Measurements from ENCODE around the gene LMAN2.

Gene LMAN2

DNA sequence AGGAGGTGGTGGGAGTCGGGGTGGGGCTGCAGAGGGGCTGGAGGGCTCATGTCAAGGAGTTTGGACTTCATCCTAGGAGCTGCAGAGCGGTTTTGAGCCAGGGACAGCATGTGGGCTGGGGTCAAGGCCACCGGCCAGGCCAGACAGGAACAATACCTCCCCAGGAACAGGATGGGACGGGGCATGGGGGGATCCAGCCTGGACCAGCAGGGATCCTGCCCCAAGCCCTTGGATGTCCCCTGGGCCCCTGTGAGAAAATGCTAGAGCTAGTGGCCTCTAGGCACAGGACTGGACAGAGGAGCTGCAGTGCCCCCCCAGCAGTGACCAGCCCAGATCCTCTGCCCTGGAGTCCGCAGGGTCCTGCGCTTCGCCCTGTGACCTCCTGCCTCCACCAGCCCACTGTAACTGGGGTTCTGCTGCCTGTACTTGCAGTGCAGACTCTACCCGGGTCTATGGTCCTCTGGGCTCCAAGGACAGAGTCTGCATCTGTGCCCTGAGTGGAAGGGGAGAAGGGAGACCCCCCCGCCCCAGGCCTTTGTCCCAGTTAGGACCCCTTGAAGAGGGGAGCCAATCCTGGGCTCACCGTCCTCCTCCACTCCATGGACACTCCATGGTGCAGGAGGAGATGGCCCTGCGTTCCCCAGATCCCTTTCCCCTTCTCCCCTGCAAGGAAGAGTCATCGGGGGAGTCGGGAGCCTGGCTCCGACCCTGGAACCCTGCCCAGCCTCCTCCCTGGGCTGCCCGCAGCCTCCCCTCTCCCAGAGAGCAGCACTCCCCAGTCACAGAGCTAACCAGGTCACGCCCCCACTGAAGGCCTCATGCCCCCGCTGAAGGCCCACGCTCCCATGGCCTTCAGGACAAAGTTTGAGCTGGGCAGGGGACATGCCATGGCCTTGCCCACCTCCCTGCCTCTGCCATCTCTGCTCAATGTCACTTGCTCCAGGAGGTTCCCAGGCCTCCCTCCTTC lies 36.8 kb downstream of the LMAN2 start:
- H4K20me1 ChIP-seq (ENCODE audit: insufficient read depth), result no peaks in the 10 kb centered on the region

DNA sequence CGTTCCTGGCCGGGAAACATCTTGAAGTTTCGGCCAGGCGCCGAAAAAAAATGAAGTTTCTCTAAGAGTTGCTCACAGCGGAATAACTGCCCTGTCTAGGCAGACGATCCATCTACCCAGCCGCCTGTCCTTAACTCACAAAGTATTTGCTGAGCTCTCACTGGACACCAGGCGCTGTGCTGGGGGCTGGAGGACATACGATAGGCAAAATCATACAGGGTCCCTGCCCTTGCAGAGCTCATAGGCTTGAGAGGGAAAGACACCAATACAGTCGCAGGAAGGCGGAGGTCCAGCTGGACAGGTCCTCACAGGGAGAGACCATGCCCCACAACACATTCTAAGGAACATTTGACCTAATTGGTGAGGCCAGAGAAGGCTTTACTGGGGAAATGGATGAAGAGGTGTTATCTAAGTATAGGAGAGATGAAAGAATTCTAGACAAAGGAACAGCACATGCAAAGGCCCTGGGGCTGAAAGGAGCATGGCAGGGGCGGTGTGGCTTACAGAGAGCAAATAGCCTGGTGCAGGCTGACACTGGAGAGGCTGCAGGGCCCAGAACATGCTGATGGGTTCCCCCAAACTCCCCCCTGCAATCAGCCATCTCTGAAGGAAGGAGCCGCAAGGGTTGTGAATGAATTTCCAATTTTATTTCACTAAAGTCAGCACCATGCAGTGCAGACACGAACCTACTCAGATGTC lies 37.8 kb downstream of the LMAN2 start:
- H3K27ac ChIP-seq, result no peak overlapping the region
- no peak overlapping the region for H2AFZ ChIP-seq (ENCODE audit: low read depth)
- no peaks in the 10 kb centered on the region for H3K27me3 ChIP-seq (ENCODE audit: insufficient read depth, low read depth)
- no peak overlapping the region for H3K4me3 ChIP-seq (IDR thresholded peaks at IDR 0.05; ENCODE audit: insufficient read depth, low read depth, low read length)
- H3K36me3 ChIP-seq (ENCODE audit: insufficient read depth), result no peaks in the 10 kb centered on the region
- no peaks in the 10 kb centered on the region for H4K20me1 ChIP-seq (ENCODE audit: insufficient read depth)
- H3K4me1 ChIP-seq (ENCODE audit: low read depth, poor library complexity, severe bottlenecking), result peaks cover 17% of the 10 kb centered on the region
- H3K4me2 ChIP-seq, result no peak overlapping the region
- H3K79me2 ChIP-seq (ENCODE audit: insufficient read depth, low read depth), result no peaks in the 10 kb centered on the region
- TF ChIP-seq, protein P1, sequence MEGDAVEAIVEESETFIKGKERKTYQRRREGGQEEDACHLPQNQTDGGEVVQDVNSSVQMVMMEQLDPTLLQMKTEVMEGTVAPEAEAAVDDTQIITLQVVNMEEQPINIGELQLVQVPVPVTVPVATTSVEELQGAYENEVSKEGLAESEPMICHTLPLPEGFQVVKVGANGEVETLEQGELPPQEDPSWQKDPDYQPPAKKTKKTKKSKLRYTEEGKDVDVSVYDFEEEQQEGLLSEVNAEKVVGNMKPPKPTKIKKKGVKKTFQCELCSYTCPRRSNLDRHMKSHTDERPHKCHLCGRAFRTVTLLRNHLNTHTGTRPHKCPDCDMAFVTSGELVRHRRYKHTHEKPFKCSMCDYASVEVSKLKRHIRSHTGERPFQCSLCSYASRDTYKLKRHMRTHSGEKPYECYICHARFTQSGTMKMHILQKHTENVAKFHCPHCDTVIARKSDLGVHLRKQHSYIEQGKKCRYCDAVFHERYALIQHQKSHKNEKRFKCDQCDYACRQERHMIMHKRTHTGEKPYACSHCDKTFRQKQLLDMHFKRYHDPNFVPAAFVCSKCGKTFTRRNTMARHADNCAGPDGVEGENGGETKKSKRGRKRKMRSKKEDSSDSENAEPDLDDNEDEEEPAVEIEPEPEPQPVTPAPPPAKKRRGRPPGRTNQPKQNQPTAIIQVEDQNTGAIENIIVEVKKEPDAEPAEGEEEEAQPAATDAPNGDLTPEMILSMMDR (conservative IDR thresholded peaks at IDR 0.05; ENCODE audit: low read depth, low read length), result no peak
- H3K9ac ChIP-seq, result no peak overlapping the region

More for the DNA sequence above, 36.8 kb downstream of the LMAN2 start:
- TF ChIP-seq, protein P1 (conservative IDR thresholded peaks at IDR 0.05; ENCODE audit: low read depth, low read length), result no peak
- Histone ChIP-seq H3K4me3 (IDR thresholded peaks at IDR 0.05; ENCODE audit: insufficient read depth, low read depth, low read length) (no peak overlapping the region), H3K4me1 (ENCODE audit: low read depth, poor library complexity, severe bottlenecking) (peaks cover 14% of the 10 kb centered on the region), H3K79me2 (ENCODE audit: insufficient read depth, low read depth) (no peaks in the 10 kb centered on the region), H3K27me3 (ENCODE audit: insufficient read depth, low read depth) (no peaks in the 10 kb centered on the region), H3K4me2 (no peak overlapping the region), H3K9ac (no peak overlapping the region), H2AFZ (ENCODE audit: low read depth) (no peak overlapping the region), H3K27ac (no peak overlapping the region), H3K36me3 (ENCODE audit: insufficient read depth) (no peaks in the 10 kb centered on the region)

DNA sequence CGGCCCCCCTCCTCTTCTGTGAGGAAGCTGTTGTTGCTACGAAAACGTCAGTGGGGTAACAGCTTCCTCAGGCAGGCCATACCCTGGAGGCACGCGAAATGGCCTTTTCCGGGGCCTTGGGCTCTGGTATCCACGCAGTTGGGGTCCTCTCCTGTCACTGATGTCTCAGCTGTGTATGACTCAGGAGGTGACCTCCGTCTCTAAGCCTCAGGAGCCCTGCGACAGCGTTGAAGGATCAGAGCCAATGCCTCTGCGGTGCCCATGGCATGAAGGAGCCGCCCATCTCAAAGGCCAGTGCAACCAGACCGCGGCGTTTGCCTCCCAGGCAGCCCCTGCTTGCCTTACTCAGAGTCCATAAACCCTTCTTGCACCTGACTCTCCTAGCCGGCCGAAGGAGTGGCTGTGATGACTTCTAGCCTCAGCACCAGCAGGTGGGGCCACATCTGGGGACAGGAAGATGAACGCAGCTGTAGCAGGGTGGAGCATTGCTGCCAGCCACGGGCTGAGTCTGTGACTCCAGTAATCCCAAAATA lies 38.8 kb downstream of the LMAN2 start:
- Histone ChIP-seq H3K36me3 (ENCODE audit: insufficient read depth) (no peaks in the 10 kb centered on the region), H3K4me3 (IDR thresholded peaks at IDR 0.05; ENCODE audit: insufficient read depth, low read depth, low read length) (no peak overlapping the region), H3K4me1 (ENCODE audit: low read depth, poor library complexity, severe bottlenecking) (peaks cover 13% of the 10 kb centered on the region), H4K20me1 (ENCODE audit: insufficient read depth) (no peaks in the 10 kb centered on the region), H3K27ac (peak overlapping the region; percentile 92), H3K4me2 (peak overlapping the region; percentile 92), H3K79me2 (ENCODE audit: insufficient read depth, low read depth) (no peaks in the 10 kb centered on the region), H3K27me3 (ENCODE audit: insufficient read depth, low read depth) (no peaks in the 10 kb centered on the region), H2AFZ (ENCODE audit: low read depth) (peak overlapping the region; percentile 23; the same call in 1 of the 2 replicates), H3K9ac (peak overlapping the region; percentile 93; the same call in 1 of the 2 replicates)
- TF ChIP-seq, protein P1 (conservative IDR thresholded peaks at IDR 0.05; ENCODE audit: low read depth, low read length), result no peak

DNA sequence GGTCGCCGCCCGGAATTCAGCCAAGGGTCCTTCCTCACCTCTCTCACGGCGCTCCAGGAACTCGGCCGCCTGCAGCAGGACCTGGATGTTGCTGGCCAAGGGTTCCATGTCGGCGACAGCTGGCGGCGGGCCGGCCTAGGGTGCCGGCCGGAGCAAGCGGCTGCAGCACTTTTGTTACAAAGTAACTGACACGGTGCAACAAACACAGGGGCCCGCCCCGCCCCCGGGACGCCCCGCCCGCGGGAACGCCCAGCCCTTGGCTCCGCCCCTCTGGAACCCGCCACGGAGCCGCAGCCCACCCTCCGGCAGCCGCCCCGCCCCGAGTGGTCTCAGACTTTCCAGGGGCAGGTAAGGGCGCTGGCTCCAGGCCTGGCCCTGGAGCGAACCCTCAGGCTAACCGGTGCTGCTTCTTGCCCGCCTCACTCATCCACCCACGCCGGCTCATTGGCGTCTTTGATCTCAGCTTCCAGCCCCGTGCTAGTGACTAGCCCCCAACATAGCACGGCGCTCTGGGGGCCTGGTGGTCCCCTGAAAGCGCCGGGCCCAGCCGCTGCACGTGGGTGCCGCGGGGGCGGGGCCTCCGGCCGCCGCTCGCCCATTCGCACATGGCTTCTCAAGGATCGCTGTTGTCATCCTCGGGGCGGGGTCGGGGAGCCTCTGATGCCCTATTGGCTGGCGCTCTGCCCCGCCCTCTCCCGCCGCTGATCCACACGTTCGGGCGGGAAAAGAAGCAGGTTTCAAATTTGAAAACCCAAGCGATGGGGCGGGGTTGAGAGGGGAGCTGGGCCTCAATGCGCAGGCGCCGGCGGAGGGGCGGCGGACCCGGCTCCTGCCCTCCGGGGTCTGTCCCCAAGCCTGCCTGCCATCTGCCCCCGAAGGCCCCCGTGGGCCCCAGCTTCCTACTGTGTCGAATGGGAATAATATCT lies 39.5 kb downstream of the LMAN2 start, which contains the start of gene MXD3:
Gene MXD3, minus strand, starts transcription at position 176 of the 926 bp plus-strand sequence. Its CDS starts 68 bp downstream, at position 108.
- peak within 1 kb of the TSS; percentile 93 for H3K9ac ChIP-seq
- H3K4me3 ChIP-seq (IDR thresholded peaks at IDR 0.05; ENCODE audit: insufficient read depth, low read depth, low read length), result no peak within 1 kb of the TSS
- no peaks in the 10 kb centered on the region for H3K27me3 ChIP-seq (ENCODE audit: insufficient read depth, low read depth)
- H3K79me2 ChIP-seq (ENCODE audit: insufficient read depth, low read depth), result no peaks in the 10 kb centered on the region
- peaks cover 16% of the 10 kb centered on the region for H3K4me1 ChIP-seq (ENCODE audit: low read depth, poor library complexity, severe bottlenecking)
- TF ChIP-seq, protein P1 (conservative IDR thresholded peaks at IDR 0.05; ENCODE audit: low read depth, low read length), result no peak
- peak within 1 kb of the TSS; percentile 92 for H3K27ac ChIP-seq
- H3K36me3 ChIP-seq (ENCODE audit: insufficient read depth), result no peaks in the 10 kb centered on the region
- H2AFZ ChIP-seq (ENCODE audit: low read depth), result peak within 1 kb of the TSS; percentile 23
- peak within 1 kb of the TSS; percentile 92 for H3K4me2 ChIP-seq
- no peaks in the 10 kb centered on the region for H4K20me1 ChIP-seq (ENCODE audit: insufficient read depth)

Measured in KMS-11 (cell line).